Measurements from ENCODE around the gene TRIP6. TPM values are rescaled to one million over a fixed set of nuclear protein-coding genes. Genes with fewer than 3 reads are reported as not detected.
A peak's percentile ranks its signal among the peaks of the same experiment; 100 is the strongest.

The TRIP6 gene
- total and polyA plus RNA-seq, 2 experiments from 2014 or later = 44.6 to 112 TPM

- Histone ChIP-seq H3K9me2 (ENCODE audit: insufficient read depth) (no peaks in the 10 kb centered on the region), H3K4me3 (no peak overlapping the region), H3K79me2 (replicated peaks; ENCODE audit: insufficient read depth) (peaks cover 15% of the 10 kb centered on the region), H3K36me3 (ENCODE audit: insufficient read depth) (peaks cover 74% of the 10 kb centered on the region), H3K4me2 (no peak overlapping the region), H3K27me3 (ENCODE audit: insufficient read depth) (no peaks in the 10 kb centered on the region), H3F3A (replicated peaks; ENCODE audit: low read depth) (0 out of 2 replicates have a peak, but pooled peaks cover 20% of the 10 kb centered on the region), H3K4me1 (ENCODE audit: insufficient read depth) (no peaks in the 10 kb centered on the region), H4K20me1 (replicated peaks; ENCODE audit: insufficient read depth) (peaks cover 20% of the 10 kb centered on the region), H2AFZ (no peak overlapping the region), H3K27ac (ENCODE audit: low read depth) (no peak overlapping the region)
- Mint-ChIP-seq H3K36me3 (ENCODE audit: low read depth) (peaks cover 95% of the 10 kb centered on the region), H3K27me3 (ENCODE audit: insufficient read depth, low read depth, poor library complexity) (peaks cover 8% of the 10 kb centered on the region), H3K4me3 (no peak overlapping the region), H3K4me1 (no peaks in the 10 kb centered on the region), H3K27ac (peak overlapping the region; percentile 77; the same call in 1 of the 2 replicates), H3K9me3 (no peaks in the 10 kb centered on the region)
- TF ChIP-seq POLR2AphosphoS5 (IDR thresholded peaks at IDR 0.05; ENCODE audit: low read depth) (no peak), ZNF462 (CRISPR knock-in tag; IDR thresholded peaks at IDR 0.05) (no peak), NANOG (IDR thresholded peaks at IDR 0.05; ENCODE audit: borderline replicate concordance) (no peak), EZH2phosphoT487 (IDR thresholded peaks at IDR 0.05; ENCODE audit: unreplicated experiment) (no peak)
- no peak for DNase-seq (ENCODE audit: low spot score)
- ATAC-seq = no peak
These were observed 48.4 kb upstream of the TRIP6 start for GRCh38 chr7:100818825-100819224.

GRCh38 chr7:100819586-100819985, 47.6 kb upstream of the TRIP6 start:
- DNase-seq (ENCODE audit: low spot score) (peak; percentile 0), ATAC-seq (no peak)
- peaks cover 18% of the 10 kb centered on the region for H4K20me1 ChIP-seq (replicated peaks; ENCODE audit: insufficient read depth)
- no peak overlapping the region for H3K4me3 ChIP-seq
- TF ChIP-seq CREB1 (CRISPR knock-in tag; IDR thresholded peaks at IDR 0.05; ENCODE audit: low read depth) (no peak), STAT1 (IDR thresholded peaks at IDR 0.05; ENCODE audit: unreplicated experiment) (no peak), JUNB (IDR thresholded peaks at IDR 0.05; ENCODE audit: unreplicated experiment) (no peak)
- Mint-ChIP-seq H3K27me3 (ENCODE audit: insufficient read depth, low read depth, poor library complexity) (peaks cover 7% of the 10 kb centered on the region), H3K4me1 (peaks cover 2% of the 10 kb centered on the region; the same call in 2 of the 3 replicates), H3K9me3 (no peaks in the 10 kb centered on the region), H3K4me3 (no peak overlapping the region), H3K36me3 (ENCODE audit: low read depth) (peaks cover 95% of the 10 kb centered on the region), H3K27ac (no peak overlapping the region)
- no peaks in the 10 kb centered on the region for H3K27me3 ChIP-seq (ENCODE audit: insufficient read depth)
- H2AFZ ChIP-seq = no peak overlapping the region
- no peak overlapping the region for H3K4me2 ChIP-seq
- peaks cover 22% of the 10 kb centered on the region for H3K79me2 ChIP-seq (replicated peaks; ENCODE audit: insufficient read depth)
- 0 out of 2 replicates have a peak, but pooled peaks cover 15% of the 10 kb centered on the region for H3F3A ChIP-seq (replicated peaks; ENCODE audit: low read depth)
- peaks cover 67% of the 10 kb centered on the region for H3K36me3 ChIP-seq (ENCODE audit: insufficient read depth)
- no peak overlapping the region for H3K27ac ChIP-seq (ENCODE audit: low read depth)
- no peaks in the 10 kb centered on the region for H3K9me2 ChIP-seq (ENCODE audit: insufficient read depth)
- H3K4me1 ChIP-seq (ENCODE audit: insufficient read depth) = 0 out of 2 replicates have a peak, but pooled peaks cover under 1% of the 10 kb centered on the region

Measured in GM23338 (cell line).